ENCODE results near the gene LYRM4. TPM values are rescaled to one million over a fixed set of nuclear protein-coding genes. Genes with fewer than 3 reads are reported as not detected.

The LYRM4 gene
- total RNA-seq, 4 donors from 2014 or later: 9.2 to 28.2 (median 14.2) TPM

GRCh38 chr6:5235830-5236229, 24.9 kb downstream of the LYRM4 start:
- Histone ChIP-seq H3K27me3 (no peaks in the 10 kb centered on the region), H3K36me3 (peaks cover 0 to 4% (median 0%) of the 10 kb centered on the region in 3 donors), H3K9me3 (no peaks in the 10 kb centered on the region), H3K4me3 (no peak overlapping the region), H3K27ac (no peak overlapping the region), H3K4me1 (no peaks in the 10 kb centered on the region)
- no peak for DNase-seq
- whole genome bisulfite sequencing, 2 donors: 95 to 97% methylated on average over 2 of the region's 2 CpGs
- intact Hi-C loops (cut with DNase I): no loop called here
- TF ChIP-seq POLR2A (IDR thresholded peaks at IDR 0.05): no peak
- TF ChIP-seq CTCF (IDR thresholded peaks at IDR 0.05): no peak

GRCh38 chr6:5234874-5235273, 25.9 kb downstream of the LYRM4 start:
- TF ChIP-seq CTCF (IDR thresholded peaks at IDR 0.05) (no peak), POLR2A (IDR thresholded peaks at IDR 0.05) (no peak)
- H3K27ac ChIP-seq: no peak overlapping the region
- H3K4me3 ChIP-seq: no peak overlapping the region
- H3K4me1 ChIP-seq: no peaks in the 10 kb centered on the region
- no peaks in the 10 kb centered on the region for H3K9me3 ChIP-seq
- no peak for DNase-seq
- no peaks in the 10 kb centered on the region for H3K27me3 ChIP-seq
- 85 to 89% methylated on average over 6 of the region's 6 CpGs for WGBS, 2 donors
- peaks cover 0 to 4% (median 0%) of the 10 kb centered on the region in 3 donors for H3K36me3 ChIP-seq
- intact Hi-C loops (cut with DNase I): no loop called here

DNA sequence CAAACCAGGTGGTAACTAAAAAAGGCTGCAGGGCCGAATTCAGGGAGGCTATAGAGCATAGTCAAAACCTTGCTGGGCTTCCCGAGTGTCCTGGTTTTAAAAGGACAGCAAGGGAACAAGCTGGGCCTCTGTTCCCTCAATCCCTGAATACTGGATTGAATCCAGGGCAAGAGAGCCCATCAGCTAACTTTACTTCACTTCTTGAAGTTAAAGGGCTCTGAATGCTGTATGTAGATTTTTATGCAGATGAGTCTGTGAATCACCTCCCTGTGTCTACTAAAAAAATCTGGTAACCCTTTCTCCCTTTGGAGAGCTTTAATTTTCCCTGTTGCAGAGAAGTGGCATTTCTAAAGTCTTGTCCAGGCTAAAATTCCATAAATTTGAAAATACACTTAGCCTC, 29.5 kb downstream of the LYRM4 start:
- Histone ChIP-seq H3K4me1 (no peaks in the 10 kb centered on the region), H3K36me3 (peaks cover 0 to 4% (median 0%) of the 10 kb centered on the region in 3 donors), H3K4me3 (no peak overlapping the region), H3K9me3 (no peaks in the 10 kb centered on the region), H3K27ac (no peak overlapping the region), H3K27me3 (no peaks in the 10 kb centered on the region)
- WGBS, 2 donors: 83 to 92% methylated on average over 2 of the region's 2 CpGs
- DNase-seq: no peak
- no peak for TF ChIP-seq CTCF (IDR thresholded peaks at IDR 0.05)
- no peak for TF ChIP-seq POLR2A (IDR thresholded peaks at IDR 0.05)
- intact Hi-C loops (cut with DNase I): no loop called here

DNA sequence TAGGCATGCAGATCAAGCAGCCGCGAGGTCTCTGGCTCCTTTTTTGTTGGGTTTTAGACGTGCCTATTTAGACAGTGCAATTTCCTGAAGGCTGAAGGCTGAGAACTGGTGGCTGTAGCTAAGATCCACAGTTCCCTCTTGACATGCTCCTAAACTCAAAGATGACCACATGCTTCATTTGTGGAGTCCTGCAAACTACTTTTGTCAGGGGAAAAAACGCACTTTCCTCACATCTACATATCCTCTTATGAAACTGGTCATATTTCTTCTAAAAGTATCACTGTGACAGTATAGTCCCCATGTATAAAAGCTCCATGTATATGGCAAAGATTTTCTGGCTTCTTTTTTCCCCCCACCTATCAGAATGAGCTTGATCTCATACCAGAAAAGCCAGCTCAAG, 30.7 kb downstream of the LYRM4 start:
- 62 to 79% methylated on average over 4 of the region's 4 CpGs for WGBS, 2 donors
- DNase-seq: no peak

DNA sequence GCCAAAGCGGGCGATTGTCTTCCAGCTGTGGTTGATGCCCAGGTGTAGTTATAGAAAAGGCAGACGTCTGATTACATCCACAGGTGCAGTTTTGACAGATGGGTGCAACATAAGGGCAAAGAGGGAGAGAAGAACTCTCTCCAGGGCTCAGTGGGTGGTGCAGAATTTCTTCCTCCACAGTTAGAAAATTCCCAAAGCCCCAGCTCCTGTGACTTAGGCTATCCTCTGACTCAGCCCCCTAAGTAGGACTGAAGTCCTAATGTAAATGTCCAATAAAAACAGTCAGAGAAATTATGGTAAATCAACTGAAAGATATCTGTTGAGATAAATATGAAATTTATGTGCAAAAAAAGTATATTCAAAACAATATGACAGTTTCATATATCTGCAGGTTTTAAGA, 31.4 kb downstream of the LYRM4 start:
- no peak overlapping the region for H3K27ac ChIP-seq
- intact Hi-C loops (cut with DNase I): no loop called here
- H3K9me3 ChIP-seq: no peaks in the 10 kb centered on the region
- H3K27me3 ChIP-seq: no peaks in the 10 kb centered on the region
- H3K4me1 ChIP-seq: no peaks in the 10 kb centered on the region
- TF ChIP-seq POLR2A (IDR thresholded peaks at IDR 0.05) (no peak), CTCF (IDR thresholded peaks at IDR 0.05) (no peak)
- DNase-seq: no peak
- no peak overlapping the region for H3K4me3 ChIP-seq
- WGBS, 2 donors: 88 to 93% methylated on average over 3 of the region's 3 CpGs
- no peaks in the 10 kb centered on the region for H3K36me3 ChIP-seq

More for the DNA sequence above, 30.7 kb downstream of the LYRM4 start:
- Histone ChIP-seq H3K27me3 (no peaks in the 10 kb centered on the region), H3K4me3 (no peak overlapping the region), H3K9me3 (no peaks in the 10 kb centered on the region), H3K36me3 (peaks cover 0 to 3% (median 0%) of the 10 kb centered on the region in 3 donors), H3K4me1 (no peaks in the 10 kb centered on the region), H3K27ac (no peak overlapping the region)
- intact Hi-C loops (cut with DNase I): no loop called here
- TF ChIP-seq CTCF (IDR thresholded peaks at IDR 0.05) (no peak), POLR2A (IDR thresholded peaks at IDR 0.05) (no peak)

All from esophagus squamous epithelium (tissue), 5 donors.